Right lung (tissue), 5 donors: ENCODE measurements around the gene KLHL25. TPM values are rescaled to one million over a fixed set of nuclear protein-coding genes. Genes with fewer than 3 reads are reported as not detected.
"Not testable (repeated sequence)": the region's sequence is repeated elsewhere in the genome, so short reads cannot be mapped to it uniquely, and the experiment has no call there.

ENCODE experiments used
- DNase-seq, 2 donors: peaks; one replicate each; pipeline ENCODE4 v3.0.0-alpha.2; 2013
- polyA plus RNA-seq, 5 donors: library from polyadenylated mRNA; unstranded; fragments of 120-200 nt; gene quantifications; one replicate each; pipeline versions ENCODE4 v1.2.1 to v1.2.3, GENCODE V29; 2013; ENCODE audit warnings: inconsistent platforms in 1 of 5, low replicate concordance in 1 of 5; ENCODE audit not compliant: insufficient read length in 5 of 5, insufficient read depth in 1 of 5

The KLHL25 gene
- polyA plus RNA-seq, 5 donors: 4.7 to 8.0 (median 6.6) TPM

GRCh38 chr15:85810075-85810474, 15.3 kb upstream of the KLHL25 start:
- DNase-seq: no peak

GRCh38 chr15:85805420-85805819, 10.7 kb upstream of the KLHL25 start:
- DNase-seq: no peak

- no peak for DNase-seq
These were observed 9.9 kb upstream of the KLHL25 start for GRCh38 chr15:85804481-85805170.

DNA sequence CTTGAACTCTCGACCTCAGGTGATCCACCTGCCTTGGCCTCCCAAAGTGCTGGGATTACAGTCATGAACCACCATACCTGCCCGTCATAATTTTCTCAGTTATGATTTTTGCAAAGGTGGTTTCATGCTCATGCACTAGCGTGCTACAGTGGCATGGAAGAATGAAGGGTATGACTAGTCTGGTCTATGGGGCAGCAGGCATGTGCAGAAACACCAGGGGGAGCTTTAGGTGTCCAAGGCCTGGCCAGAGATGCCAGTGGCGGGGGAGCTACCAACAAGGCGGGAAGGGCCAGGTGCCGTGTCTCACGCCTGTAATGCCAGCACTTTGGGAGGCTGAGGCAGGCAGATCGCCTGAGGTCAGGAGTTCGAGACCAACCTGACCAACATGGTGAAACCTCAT, 7.9 kb upstream of the KLHL25 start:
- not testable (repeated sequence) for DNase-seq

GRCh38 chr15:85800478-85801123, 5.9 kb upstream of the KLHL25 start:
- DNase-seq: no peak

DNA sequence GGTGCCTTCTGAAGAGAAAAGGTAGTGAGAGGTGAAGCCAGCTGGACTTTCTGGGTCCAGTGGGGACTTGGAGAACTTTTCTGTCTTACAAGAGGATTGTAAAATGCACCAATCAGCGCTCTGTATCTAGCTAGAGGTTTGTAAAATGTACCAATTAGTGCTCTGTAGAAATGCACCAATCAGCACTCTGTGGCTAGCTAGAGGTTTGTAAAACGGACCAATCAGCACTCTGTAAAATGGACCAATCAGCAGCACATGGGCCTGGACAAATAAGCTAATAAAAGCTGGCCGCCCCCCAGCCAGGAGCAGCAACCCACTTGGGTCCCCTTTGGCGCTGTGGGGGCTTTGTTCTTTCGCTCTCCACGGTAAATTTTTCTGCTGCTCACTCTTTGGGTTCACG, 1.6 kb upstream of the KLHL25 start:
- not testable (repeated sequence) for DNase-seq

- DNase-seq: no peak
These were observed 896 bp upstream of the KLHL25 start for GRCh38 chr15:85795337-85796305.

- DNase-seq: peak; percentile 35 to 45
These were observed 806 bp downstream of the KLHL25 start for GRCh38 chr15:85793641-85794597.

- no peak for DNase-seq
These were observed 1.7 kb downstream of the KLHL25 start for GRCh38 chr15:85792912-85793590.

- DNase-seq: no peak
These were observed 2.5 kb downstream of the KLHL25 start for GRCh38 chr15:85792102-85792731.

- no peak for DNase-seq
These were observed 5.2 kb downstream of the KLHL25 start for GRCh38 chr15:85789496-85789875.

- DNase-seq: no peak
These were observed 5.8 kb downstream of the KLHL25 start for GRCh38 chr15:85788771-85789495.

DNA sequence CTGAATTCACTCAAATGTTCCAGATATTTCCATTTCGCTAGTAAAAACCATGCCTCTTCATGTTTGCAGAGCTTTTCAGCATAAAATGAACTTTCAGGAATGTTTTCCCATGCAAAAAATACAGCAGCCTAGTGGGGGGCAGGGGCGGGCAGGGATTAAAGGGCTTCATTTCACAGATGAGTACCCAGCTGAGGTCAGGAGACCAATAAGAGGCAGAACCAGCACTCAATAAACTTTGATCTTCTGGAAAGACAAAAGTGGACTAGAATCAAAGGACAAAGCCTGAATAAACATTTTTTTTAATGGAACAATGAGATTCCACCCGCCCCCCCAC, 8.0 kb downstream of the KLHL25 start:
- DNase-seq: no peak

GRCh38 chr15:85785887-85786780, 8.6 kb downstream of the KLHL25 start:
- no peak for DNase-seq

- no peak for DNase-seq
These were observed 12.7 kb downstream of the KLHL25 start for GRCh38 chr15:85782064-85782463.

DNA sequence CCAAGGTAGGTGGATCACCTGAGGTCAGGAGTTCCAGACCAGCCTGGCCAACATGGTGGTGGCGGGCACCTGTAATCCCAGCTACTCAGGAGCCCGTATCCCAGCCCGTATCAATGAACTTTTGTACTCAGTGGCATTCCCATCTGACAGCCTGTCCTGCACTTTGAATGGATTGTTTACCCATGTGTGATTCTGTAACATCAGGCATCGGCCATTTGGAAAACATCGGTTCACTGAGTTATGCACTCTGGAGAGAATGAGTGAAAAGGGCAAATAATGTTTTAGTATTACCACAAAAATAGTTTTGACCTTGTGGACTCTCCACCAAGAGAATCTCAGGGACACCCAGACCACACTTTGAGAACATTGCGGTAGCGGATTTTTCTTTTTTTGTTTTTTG, 13.6 kb downstream of the KLHL25 start:
- DNase-seq: no peak

DNA sequence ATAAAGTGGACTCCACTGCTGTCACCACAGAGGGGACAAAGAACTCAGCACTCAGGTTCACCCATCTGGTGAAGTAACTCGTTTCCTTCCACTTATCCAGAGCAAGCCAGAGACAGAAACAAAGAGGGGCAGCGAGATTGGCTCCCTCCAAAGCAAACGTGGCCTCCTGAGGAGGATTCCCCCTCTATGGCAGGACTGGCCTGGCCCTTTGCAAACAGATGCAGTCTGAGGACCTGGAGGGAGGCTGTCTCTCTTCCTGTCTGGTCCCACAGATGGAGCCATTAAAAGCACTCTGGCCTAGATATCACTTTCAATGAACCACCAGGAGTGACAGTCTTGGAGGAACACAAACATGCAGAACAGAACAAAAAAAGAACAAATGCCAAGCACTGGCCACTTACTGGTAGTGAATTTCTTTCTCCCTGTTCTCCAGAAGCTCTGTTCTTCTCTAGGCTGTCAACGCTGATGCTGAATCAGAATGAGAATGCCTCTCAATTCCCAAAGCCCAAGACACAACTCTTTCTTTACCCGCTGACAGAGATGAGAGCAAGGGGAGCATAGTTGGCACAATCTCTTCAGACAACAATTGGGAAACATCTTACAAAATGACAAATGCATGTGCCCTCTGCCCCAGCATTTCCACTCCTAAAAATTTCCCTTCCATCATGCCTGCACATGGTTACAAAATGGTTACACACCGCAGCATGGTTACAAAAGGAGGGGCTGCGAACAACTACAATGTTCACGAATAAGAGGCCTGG, 14.3 kb downstream of the KLHL25 start:
- DNase-seq: no peak

DNA sequence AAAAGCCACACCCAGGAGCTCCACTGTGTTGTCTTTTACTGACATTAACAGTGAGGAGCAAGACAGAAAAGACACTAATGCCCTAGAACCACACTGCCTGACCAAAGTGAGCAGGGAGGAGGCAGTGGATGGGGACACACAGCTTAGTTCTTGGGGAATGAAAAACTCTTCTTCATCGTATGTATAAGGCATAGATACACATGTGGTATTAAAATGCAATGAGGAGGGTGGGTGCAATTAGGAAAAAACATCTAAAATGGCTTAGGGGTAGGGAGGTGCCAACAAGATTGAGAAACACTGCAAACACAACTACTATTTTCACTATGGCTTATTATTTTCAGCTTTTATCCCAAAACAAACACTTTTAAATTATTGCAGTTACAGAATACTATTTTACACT, 15.5 kb downstream of the KLHL25 start:
- no peak for DNase-seq
